Neural progenitor cell (in vitro differentiated cells): Measurements from ENCODE around the gene TBC1D7. TPM values are rescaled to one million over a fixed set of nuclear protein-coding genes. Genes with fewer than 3 reads are reported as not detected.
A peak's percentile ranks its signal among the peaks of the same experiment; 100 is the strongest.

ENCODE experiments used
- DNase-seq: peaks from one replicate; pipeline ENCODE4 v3.0.0-alpha.2; 2016; ENCODE audit warnings: low spot score
- H2AFZ ChIP-seq: fragments of 200-600 bp; sonication (generic); replicated peaks from 2 replicates; pipeline ENCODE4 v1.6.1; 2016; ENCODE audit warnings: antibody characterized with exemption
- H3F3A ChIP-seq: fragments of 200-600 bp; sonication (generic); 2 replicates; pipeline ENCODE4 v1.6.1; 2016; ENCODE audit warnings: antibody characterized with exemption, low read depth
- H3K27ac ChIP-seq: fragments of 200-600 bp; sonication (generic); 2 replicates; pipeline ENCODE4 v1.5.1; 2016; ENCODE audit warnings: mild to moderate bottlenecking
- H3K27me3 ChIP-seq: fragments of 200-600 bp; sonication (generic); 2 replicates; pipeline ENCODE4 v1.6.1; 2016; ENCODE audit warnings: mild to moderate bottlenecking, moderate library complexity
- H3K36me3 ChIP-seq: fragments of 200-600 bp; sonication (generic); 2 replicates; pipeline ENCODE4 v1.5.1; 2016
- H3K4me1 ChIP-seq: fragments of 200-600 bp; sonication (generic); 2 replicates; pipeline ENCODE4 v1.6.1; 2016; ENCODE audit warnings: mixed run types
- H3K4me2 ChIP-seq: fragments of 200-600 bp; sonication (generic); 2 replicates; pipeline ENCODE4 v1.6.1; 2016
- H3K4me3 ChIP-seq: fragments of 200-600 bp; sonication (generic); 2 replicates; pipeline ENCODE4 v1.5.1; 2016
- H3K79me2 ChIP-seq: fragments of 200-600 bp; sonication (generic); 2 replicates; pipeline ENCODE4 v1.6.1; 2016; ENCODE audit warnings: low read depth
- H3K9ac ChIP-seq: fragments of 200-600 bp; sonication (generic); 2 replicates; pipeline ENCODE4 v1.6.1; 2016
- H3K9me3 ChIP-seq: fragments of 200-600 bp; sonication (generic); 2 replicates; pipeline ENCODE4 v1.5.1; 2016; ENCODE audit warnings: low read depth
- H4K20me1 ChIP-seq: fragments of 200-600 bp; sonication (generic); 2 replicates; pipeline ENCODE4 v1.6.1; 2016; ENCODE audit warnings: low read depth
- H3K27ac Mint-ChIP-seq: 3 replicates; pipeline ENCODE4 v1.8.0; 2021; ENCODE audit warnings: mixed read lengths
- H3K27me3 Mint-ChIP-seq: 2 replicates; pipeline ENCODE4 v1.8.0; 2022; ENCODE audit warnings: low read depth, mild to moderate bottlenecking, inconsistent platforms, moderate library complexity, mixed read lengths; ENCODE audit not compliant: insufficient read depth
- H3K36me3 Mint-ChIP-seq: 3 replicates; pipeline ENCODE4 v1.8.0; 2021; ENCODE audit warnings: mixed read lengths
- H3K4me1 Mint-ChIP-seq: 3 replicates; pipeline ENCODE4 v1.8.0; 2021; ENCODE audit warnings: mixed read lengths
- H3K4me3 Mint-ChIP-seq: 3 replicates; pipeline ENCODE4 v1.8.0; 2021; ENCODE audit warnings: mild to moderate bottlenecking, moderate library complexity, mixed read lengths
- H3K9me3 Mint-ChIP-seq: 3 replicates; pipeline ENCODE4 v1.8.0; 2020; ENCODE audit warnings: mixed read lengths
- EZH2 ChIP-seq: fragments of 200-600 bp; sonication (generic); IDR thresholded peaks from 2 replicates; pipeline ENCODE4 v1.6.1; 2017; ENCODE audit warnings: antibody characterized with exemption, mild to moderate bottlenecking, moderate library complexity
- EZH2phosphoT487 ChIP-seq: fragments of 200-600 bp; sonication (generic); IDR thresholded peaks from 2 replicates; pipeline ENCODE4 v1.6.1; 2017; ENCODE audit warnings: antibody characterized with exemption
- total RNA-seq: library from RNA; depleted of rRNA; stranded (reverse); fragments of >200 nt; gene quantifications from 2 replicates; pipeline ENCODE4 v1.2.3, GENCODE V29; 2015; ENCODE audit warnings: low replicate concordance
- TF ChIP-seq, protein P1 (sequence below): fragments of 200-600 bp; sonication (generic); IDR thresholded peaks from 2 replicates; pipeline ENCODE4 v1.5.1; 2017; ENCODE audit warnings: antibody characterized with exemption, mild to moderate bottlenecking

Gene TBC1D7
- total RNA-seq, 1 donor from 2014 or later: 54.9 TPM

DNA sequence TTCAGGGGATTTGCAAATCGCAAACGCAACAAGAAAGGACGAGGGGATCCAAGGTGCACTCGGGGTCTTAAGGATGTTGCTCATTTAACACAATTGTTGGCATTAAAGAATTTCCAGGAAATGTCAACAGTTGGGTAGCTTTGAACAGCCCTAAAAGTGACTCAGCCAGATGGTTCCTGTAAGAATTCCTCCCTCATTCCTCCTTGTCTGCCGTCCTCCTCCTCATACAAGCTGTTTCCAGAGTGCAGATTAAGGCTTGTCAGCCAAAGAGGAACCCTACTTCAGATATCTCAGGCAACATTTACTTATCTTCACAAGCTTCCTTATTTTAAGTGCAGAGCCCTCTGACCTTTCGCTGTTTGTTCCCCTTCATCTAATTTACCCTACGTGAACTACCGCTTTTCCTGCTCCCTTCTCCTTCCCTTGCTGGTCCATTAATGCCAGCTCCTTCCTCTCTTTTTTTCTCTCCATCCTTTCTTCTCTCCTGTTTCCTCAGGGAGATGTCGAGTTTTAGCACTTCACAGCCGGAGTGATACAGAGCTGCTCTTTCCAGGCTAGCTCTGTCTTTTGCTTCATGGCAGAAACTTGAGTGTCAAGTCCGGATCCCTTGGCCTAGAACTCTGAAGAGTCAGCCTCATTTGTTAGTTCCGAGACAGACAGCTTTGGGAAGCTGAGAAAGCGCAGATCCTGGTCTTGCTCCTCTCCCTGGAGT lies 26.1 kb upstream of the TBC1D7 start:
- DNase-seq: no peak
- Histone ChIP-seq H3K36me3 (no peaks in the 10 kb centered on the region), H3K9me3 (no peaks in the 10 kb centered on the region), H3K27me3 (no peaks in the 10 kb centered on the region), H4K20me1 (no peaks in the 10 kb centered on the region), H3K79me2 (no peaks in the 10 kb centered on the region), H3K4me1 (peaks cover 39% of the 10 kb centered on the region), H3K9ac (no peak overlapping the region), H3K4me3 (no peak overlapping the region), H3K27ac (no peak overlapping the region), H3K4me2 (no peak overlapping the region), H2AFZ (no peak overlapping the region), H3F3A (peaks cover 43% of the 10 kb centered on the region)
- H3K4me1 Mint-ChIP-seq: peaks cover 49% of the 10 kb centered on the region
- H3K4me3 Mint-ChIP-seq: no peak overlapping the region
- TF ChIP-seq, protein P1, sequence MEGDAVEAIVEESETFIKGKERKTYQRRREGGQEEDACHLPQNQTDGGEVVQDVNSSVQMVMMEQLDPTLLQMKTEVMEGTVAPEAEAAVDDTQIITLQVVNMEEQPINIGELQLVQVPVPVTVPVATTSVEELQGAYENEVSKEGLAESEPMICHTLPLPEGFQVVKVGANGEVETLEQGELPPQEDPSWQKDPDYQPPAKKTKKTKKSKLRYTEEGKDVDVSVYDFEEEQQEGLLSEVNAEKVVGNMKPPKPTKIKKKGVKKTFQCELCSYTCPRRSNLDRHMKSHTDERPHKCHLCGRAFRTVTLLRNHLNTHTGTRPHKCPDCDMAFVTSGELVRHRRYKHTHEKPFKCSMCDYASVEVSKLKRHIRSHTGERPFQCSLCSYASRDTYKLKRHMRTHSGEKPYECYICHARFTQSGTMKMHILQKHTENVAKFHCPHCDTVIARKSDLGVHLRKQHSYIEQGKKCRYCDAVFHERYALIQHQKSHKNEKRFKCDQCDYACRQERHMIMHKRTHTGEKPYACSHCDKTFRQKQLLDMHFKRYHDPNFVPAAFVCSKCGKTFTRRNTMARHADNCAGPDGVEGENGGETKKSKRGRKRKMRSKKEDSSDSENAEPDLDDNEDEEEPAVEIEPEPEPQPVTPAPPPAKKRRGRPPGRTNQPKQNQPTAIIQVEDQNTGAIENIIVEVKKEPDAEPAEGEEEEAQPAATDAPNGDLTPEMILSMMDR: no peak
- TF ChIP-seq EZH2phosphoT487: no peak
- no peak for TF ChIP-seq EZH2
- H3K9me3 Mint-ChIP-seq: no peaks in the 10 kb centered on the region
- H3K27ac Mint-ChIP-seq: no peak overlapping the region
- H3K27me3 Mint-ChIP-seq: peaks cover 2% of the 10 kb centered on the region
- H3K36me3 Mint-ChIP-seq: no peaks in the 10 kb centered on the region

DNA sequence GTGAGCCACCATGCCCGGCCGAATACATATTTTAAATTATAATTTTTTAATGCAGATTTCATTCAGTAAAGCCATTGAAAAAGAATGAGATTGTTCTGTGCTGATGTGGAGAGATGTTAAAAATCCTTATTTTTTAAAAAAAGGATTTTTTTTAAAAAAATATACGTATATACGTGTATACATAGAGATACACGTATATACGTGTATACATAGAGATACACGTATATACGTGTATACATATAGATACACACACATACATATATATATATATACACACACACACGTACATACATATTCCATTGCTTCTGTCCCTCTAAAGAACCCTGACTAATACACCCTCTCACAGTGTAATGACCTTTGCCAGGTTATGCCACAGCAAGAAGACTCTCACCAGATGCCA lies 23.8 kb upstream of the TBC1D7 start:
- no peak overlapping the region for H3K9ac ChIP-seq
- no peak overlapping the region for H3K4me2 ChIP-seq
- H3K27ac ChIP-seq: no peak overlapping the region
- Mint-ChIP-seq H3K4me3 (no peak overlapping the region), H3K27me3 (peaks cover 7% of the 10 kb centered on the region), H3K27ac (no peak overlapping the region), H3K9me3 (peaks cover 4% of the 10 kb centered on the region), H3K36me3 (no peaks in the 10 kb centered on the region), H3K4me1 (peaks cover 32% of the 10 kb centered on the region)
- H3K4me3 ChIP-seq: no peak overlapping the region
- TF ChIP-seq, protein P1: no peak
- TF ChIP-seq EZH2 (no peak), EZH2phosphoT487 (no peak)
- DNase-seq: no peak
- no peaks in the 10 kb centered on the region for H3K36me3 ChIP-seq
- peaks cover 19% of the 10 kb centered on the region for H3K4me1 ChIP-seq
- H3F3A ChIP-seq: peaks cover 34% of the 10 kb centered on the region
- H2AFZ ChIP-seq: no peak overlapping the region
- H3K9me3 ChIP-seq: no peaks in the 10 kb centered on the region
- no peaks in the 10 kb centered on the region for H3K79me2 ChIP-seq
- no peaks in the 10 kb centered on the region for H3K27me3 ChIP-seq
- H4K20me1 ChIP-seq: no peaks in the 10 kb centered on the region

DNA sequence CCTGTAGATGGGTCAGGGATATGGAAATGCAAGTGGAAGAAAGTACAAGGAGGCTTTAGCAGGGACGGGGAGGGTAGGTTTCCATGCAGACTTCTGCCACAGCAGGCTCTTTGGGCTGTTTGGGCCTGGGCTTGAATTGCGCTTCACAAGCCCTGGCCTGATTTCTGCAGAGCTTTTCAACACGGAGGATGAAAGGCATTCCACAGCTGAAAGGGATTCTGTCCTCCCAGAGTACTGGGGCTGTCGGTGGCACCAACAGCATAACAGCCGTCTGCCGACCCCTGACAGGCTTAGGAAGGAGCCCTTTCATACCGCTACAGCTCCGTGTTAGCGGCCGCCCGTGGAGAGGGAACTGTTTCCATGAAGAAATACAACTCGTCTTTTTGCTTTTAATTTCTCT lies 22.9 kb upstream of the TBC1D7 start:
- Histone ChIP-seq H3K36me3 (no peaks in the 10 kb centered on the region), H3K4me2 (peak overlapping the region; percentile 65), H3K9ac (no peak overlapping the region), H3K9me3 (no peaks in the 10 kb centered on the region), H3K4me1 (peaks cover 19% of the 10 kb centered on the region), H3K79me2 (no peaks in the 10 kb centered on the region), H3K4me3 (peak overlapping the region; percentile 14), H3K27ac (peak overlapping the region; percentile 90), H3F3A (peaks cover 34% of the 10 kb centered on the region), H3K27me3 (no peaks in the 10 kb centered on the region), H2AFZ (peak overlapping the region; percentile 61), H4K20me1 (no peaks in the 10 kb centered on the region)
- peaks cover 4% of the 10 kb centered on the region for H3K9me3 Mint-ChIP-seq
- peak overlapping the region; percentile 70 for H3K4me3 Mint-ChIP-seq
- peak; percentile 92 for DNase-seq
- H3K4me1 Mint-ChIP-seq: peaks cover 28% of the 10 kb centered on the region
- peak overlapping the region; percentile 100 for H3K27ac Mint-ChIP-seq
- H3K27me3 Mint-ChIP-seq: peaks cover 7% of the 10 kb centered on the region
- peak; percentile 36 for TF ChIP-seq EZH2
- TF ChIP-seq, protein P1: no peak
- no peaks in the 10 kb centered on the region for H3K36me3 Mint-ChIP-seq
